Omental fat pad (tissue), 4 donors: ENCODE data around the gene RSPH10B2. TPM values are rescaled to one million over a fixed set of nuclear protein-coding genes. Genes with fewer than 3 reads are reported as not detected.
"Not testable (repeated sequence)": the region's sequence is repeated elsewhere in the genome, so short reads cannot be mapped to it uniquely, and the experiment has no call there.

Experiments
- ATAC-seq: fragments of 150-250 bp; one replicate; pipeline ENCODE4 v1.9.1; 2016; ENCODE audit warnings: mild to moderate bottlenecking, moderate library complexity; ENCODE audit not compliant: low FRiP score
- DNase-seq: peaks from one replicate; pipeline ENCODE4 v3.0.0-alpha.2; 2019; ENCODE audit warnings: low spot score
- CTCF ChIP-seq, 3 donors: fragments of 450-650 bp; IDR thresholded peaks; one replicate each; pipeline ENCODE4 v1.5.1; 2016 to 2017; ENCODE audit warnings: antibody characterized with exemption in 3 of 3, mild to moderate bottlenecking in 3 of 3, moderate library complexity in 2 of 3
- total RNA-seq, 4 donors: library from RNA; depleted of rRNA; stranded (reverse); fragments of >200 nt; gene quantifications; one replicate each; pipeline ENCODE4 v1.1.0, GENCODE V29; 2016

The RSPH10B2 gene
- under 1 TPM in 1 of 4 donors, not detected in 3; 0.93 TPM for total RNA-seq

- peak; percentile 63 for ATAC-seq
- not testable (repeated sequence) for DNase-seq
Observed at GRCh38 chr7:6753964-6754363, at the start of gene RSPH10B2. RSPH10B2 (plus strand) TSS chr7:6754103; CDS start chr7:6757678, 3,575 bp downstream.

- no peak for DNase-seq
- ATAC-seq, result peak; percentile 57
- TF ChIP-seq CTCF (IDR thresholded peaks at IDR 0.05), result no peak
Observed at GRCh38 chr7:6705959-6706665, 47.8 kb upstream of the RSPH10B2 start.

GRCh38 chr7:6706666-6707407, 47.1 kb upstream of the RSPH10B2 start, which contains the start of gene ZNF12:
ZNF12 (minus strand) TSS chr7:6706947; CDS start chr7:6705173, 1,774 bp downstream.
- no peak for TF ChIP-seq CTCF (IDR thresholded peaks at IDR 0.05)
- ATAC-seq, result peak; percentile 97
- peak; percentile 86 for DNase-seq

GRCh38 chr7:6708304-6708703, 45.6 kb upstream of the RSPH10B2 start:
- no peak for TF ChIP-seq CTCF (IDR thresholded peaks at IDR 0.05)
- ATAC-seq (no peak), DNase-seq (no peak)

- ATAC-seq (no peak), DNase-seq (no peak)
- TF ChIP-seq CTCF (IDR thresholded peaks at IDR 0.05), result no peak
Observed at GRCh38 chr7:6709808-6710207, 44.1 kb upstream of the RSPH10B2 start.

GRCh38 chr7:6714360-6714759, 39.5 kb upstream of the RSPH10B2 start:
- no peak for ATAC-seq
- no peak for TF ChIP-seq CTCF (IDR thresholded peaks at IDR 0.05)
- no peak for DNase-seq

- not testable (repeated sequence) for ATAC-seq, DNase-seq
Observed at GRCh38 chr7:6715898-6716297, 38.0 kb upstream of the RSPH10B2 start.

- ATAC-seq (no peak), DNase-seq (no peak)
- no peak for TF ChIP-seq CTCF (IDR thresholded peaks at IDR 0.05)
Observed at GRCh38 chr7:6718124-6718523, 35.8 kb upstream of the RSPH10B2 start.

GRCh38 chr7:6724351-6724750, 29.6 kb upstream of the RSPH10B2 start:
- ATAC-seq, DNase-seq: not testable (repeated sequence)
